ENCODE data around the gene ATP2B1. TPM values are rescaled to one million over a fixed set of nuclear protein-coding genes. Genes with fewer than 3 reads are reported as not detected.

The ATP2B1 gene
- total and polyA plus RNA-seq, 7 donors = 14.3 to 54.0 (median 30.1) TPM

DNA sequence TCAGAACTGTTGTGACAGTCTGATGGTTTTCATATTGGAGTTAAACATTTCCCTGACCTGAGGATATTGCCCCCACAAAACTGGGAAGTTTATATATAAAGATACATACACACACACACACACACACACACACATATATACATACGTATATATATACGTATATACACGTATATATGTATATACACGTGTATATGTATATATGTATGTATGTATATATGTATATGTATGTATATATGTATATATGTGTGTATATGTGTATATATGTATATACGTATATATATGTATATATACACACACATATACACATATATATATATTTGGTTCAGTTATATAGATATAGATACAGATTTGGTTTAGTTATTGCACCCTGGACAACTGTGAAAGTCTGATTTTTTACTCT, 65.7 kb downstream of the ATP2B1 start:
- peaks cover 0 to 9% of the 10 kb centered on the region in 2 donors for H3K36me3 ChIP-seq (ENCODE audit: insufficient read depth in 1 of 2, low read depth in 1 of 2)
- ATAC-seq = no peak
- TF ChIP-seq, protein P1, sequence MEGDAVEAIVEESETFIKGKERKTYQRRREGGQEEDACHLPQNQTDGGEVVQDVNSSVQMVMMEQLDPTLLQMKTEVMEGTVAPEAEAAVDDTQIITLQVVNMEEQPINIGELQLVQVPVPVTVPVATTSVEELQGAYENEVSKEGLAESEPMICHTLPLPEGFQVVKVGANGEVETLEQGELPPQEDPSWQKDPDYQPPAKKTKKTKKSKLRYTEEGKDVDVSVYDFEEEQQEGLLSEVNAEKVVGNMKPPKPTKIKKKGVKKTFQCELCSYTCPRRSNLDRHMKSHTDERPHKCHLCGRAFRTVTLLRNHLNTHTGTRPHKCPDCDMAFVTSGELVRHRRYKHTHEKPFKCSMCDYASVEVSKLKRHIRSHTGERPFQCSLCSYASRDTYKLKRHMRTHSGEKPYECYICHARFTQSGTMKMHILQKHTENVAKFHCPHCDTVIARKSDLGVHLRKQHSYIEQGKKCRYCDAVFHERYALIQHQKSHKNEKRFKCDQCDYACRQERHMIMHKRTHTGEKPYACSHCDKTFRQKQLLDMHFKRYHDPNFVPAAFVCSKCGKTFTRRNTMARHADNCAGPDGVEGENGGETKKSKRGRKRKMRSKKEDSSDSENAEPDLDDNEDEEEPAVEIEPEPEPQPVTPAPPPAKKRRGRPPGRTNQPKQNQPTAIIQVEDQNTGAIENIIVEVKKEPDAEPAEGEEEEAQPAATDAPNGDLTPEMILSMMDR (IDR thresholded peaks at IDR 0.05) = no peak

DNA sequence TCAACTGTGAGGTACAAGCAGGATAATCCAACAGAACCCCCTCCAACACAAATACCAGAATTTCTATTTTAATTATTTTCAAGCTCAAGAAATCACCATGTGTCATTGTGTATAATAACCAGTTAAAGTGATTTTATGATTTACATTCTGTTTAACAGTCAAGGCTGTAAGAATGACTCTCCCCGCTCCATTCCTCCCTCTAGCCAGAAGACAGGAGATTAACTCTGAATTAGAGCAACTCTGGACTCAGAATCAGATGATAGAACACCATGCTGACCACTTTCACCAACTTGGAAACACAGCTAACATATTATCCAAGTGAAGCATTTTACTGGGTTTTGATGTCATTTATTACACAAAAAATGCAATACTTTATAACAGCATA, 71.9 kb downstream of the ATP2B1 start:
- H3K4me1 ChIP-seq = no peaks in the 10 kb centered on the region
- TF ChIP-seq, protein P1 (IDR thresholded peaks at IDR 0.05) = no peak
- no peak overlapping the region for H3K27ac ChIP-seq
- intact Hi-C loops (cut with DNase I) = no loop called here
- peaks cover 0 to 38% of the 10 kb centered on the region in 2 donors for H3K36me3 ChIP-seq (ENCODE audit: insufficient read depth in 1 of 2, low read depth in 1 of 2)
- H3K9me3 ChIP-seq = no peaks in the 10 kb centered on the region
- DNase-seq (no peak), ATAC-seq (no peak)
- H3K4me3 ChIP-seq = no peak overlapping the region
- 94 to 100% (median 98%) methylated on average over 1 of the region's 1 CpG for WGBS, 3 donors
- H3K27me3 ChIP-seq (ENCODE audit: insufficient read depth in 3 of 3, low read length in 2 of 3) = no peaks in the 10 kb centered on the region

More for the DNA sequence above, 65.7 kb downstream of the ATP2B1 start:
- H3K4me3 ChIP-seq = no peak overlapping the region
- H3K4me1 ChIP-seq = no peaks in the 10 kb centered on the region
- H3K27ac ChIP-seq = no peak overlapping the region
- no peaks in the 10 kb centered on the region for H3K9me3 ChIP-seq
- intact Hi-C loops (cut with DNase I) = no loop called here
- DNase-seq = no peak
- WGBS, 3 donors = 79 to 90% (median 80%) methylated on average over 5 of the region's 5 CpGs
- no peaks in the 10 kb centered on the region for H3K27me3 ChIP-seq (ENCODE audit: insufficient read depth in 3 of 3, low read length in 2 of 3)

DNA sequence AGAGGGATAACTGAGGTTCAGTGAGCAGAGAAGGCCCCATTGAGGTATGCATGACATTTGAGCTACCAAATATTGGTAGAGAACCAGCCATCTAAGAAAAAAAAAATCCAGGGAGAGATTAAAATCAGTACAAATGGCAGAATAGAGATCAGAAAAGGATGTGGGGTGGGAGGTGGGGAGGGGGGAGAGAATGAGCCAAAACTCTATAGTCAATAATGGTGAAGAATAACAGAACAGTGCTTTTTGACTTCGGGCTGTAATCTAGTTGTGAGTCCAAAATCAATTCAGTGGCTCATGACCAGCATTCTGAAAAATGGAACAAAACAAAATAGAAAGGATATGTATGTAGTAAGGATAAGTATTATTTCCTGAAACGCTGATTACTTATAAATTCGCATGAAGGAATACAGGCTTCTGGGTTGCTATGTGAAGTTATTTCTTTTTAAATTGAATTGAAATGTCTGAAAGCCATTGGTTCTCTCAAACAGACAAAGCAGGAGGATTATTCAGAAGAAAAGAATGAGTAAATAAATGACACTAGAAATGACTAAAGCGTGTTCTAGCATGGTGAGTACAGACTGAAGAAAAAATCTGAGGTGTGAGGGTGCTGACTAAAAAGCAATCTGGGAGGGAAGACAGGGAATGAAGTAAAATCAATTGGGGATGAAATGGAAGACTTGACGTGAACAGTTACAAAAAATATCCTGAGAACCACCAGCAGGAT, 72.4 kb downstream of the ATP2B1 start:
- no peak overlapping the region for H3K27ac ChIP-seq
- peaks cover 0 to 37% of the 10 kb centered on the region in 2 donors for H3K36me3 ChIP-seq (ENCODE audit: insufficient read depth in 1 of 2, low read depth in 1 of 2)
- DNase-seq (no peak), ATAC-seq (no peak)
- H3K27me3 ChIP-seq (ENCODE audit: insufficient read depth in 3 of 3, low read length in 2 of 3) = no peaks in the 10 kb centered on the region
- no peaks in the 10 kb centered on the region for H3K9me3 ChIP-seq
- intact Hi-C loops (cut with DNase I) = no loop called here
- TF ChIP-seq, protein P1 (IDR thresholded peaks at IDR 0.05) = no peak
- no peaks in the 10 kb centered on the region for H3K4me1 ChIP-seq
- no peak overlapping the region for H3K4me3 ChIP-seq
- WGBS, 3 donors = 95 to 97% (median 96%) methylated on average over 5 of the region's 5 CpGs

DNA sequence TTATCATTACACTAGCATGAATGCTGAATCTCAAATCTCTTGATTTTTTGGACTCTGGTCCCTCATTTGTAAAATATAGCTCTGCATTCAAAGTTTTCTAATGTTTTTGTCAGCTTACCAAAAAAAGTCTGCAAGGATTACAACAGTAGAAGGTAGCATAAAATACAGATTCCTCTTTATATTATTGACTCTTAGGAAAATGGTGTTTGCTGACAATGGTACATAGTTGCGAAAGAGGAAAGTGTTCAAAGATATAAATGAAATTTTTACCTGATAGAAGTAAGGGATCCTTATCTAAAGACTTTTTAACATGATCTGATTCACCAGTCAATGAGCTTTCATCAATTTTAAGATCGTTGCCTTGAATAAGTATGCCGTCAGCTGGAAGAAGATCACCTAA, 74.1 kb downstream of the ATP2B1 start:
- intact Hi-C loops (cut with DNase I) = no loop called here
- peaks cover 0 to 47% of the 10 kb centered on the region in 2 donors for H3K36me3 ChIP-seq (ENCODE audit: insufficient read depth in 1 of 2, low read depth in 1 of 2)
- no peaks in the 10 kb centered on the region for H3K9me3 ChIP-seq
- no peaks in the 10 kb centered on the region for H3K4me1 ChIP-seq
- TF ChIP-seq, protein P1 (IDR thresholded peaks at IDR 0.05) = no peak
- H3K27ac ChIP-seq = no peak overlapping the region
- ATAC-seq = no peak
- WGBS, 3 donors = 96 to 97% (median 97%) methylated on average over 3 of the region's 3 CpGs
- no peaks in the 10 kb centered on the region for H3K27me3 ChIP-seq (ENCODE audit: insufficient read depth in 3 of 3, low read length in 2 of 3)
- DNase-seq = no peak
- H3K4me3 ChIP-seq = no peak overlapping the region

DNA sequence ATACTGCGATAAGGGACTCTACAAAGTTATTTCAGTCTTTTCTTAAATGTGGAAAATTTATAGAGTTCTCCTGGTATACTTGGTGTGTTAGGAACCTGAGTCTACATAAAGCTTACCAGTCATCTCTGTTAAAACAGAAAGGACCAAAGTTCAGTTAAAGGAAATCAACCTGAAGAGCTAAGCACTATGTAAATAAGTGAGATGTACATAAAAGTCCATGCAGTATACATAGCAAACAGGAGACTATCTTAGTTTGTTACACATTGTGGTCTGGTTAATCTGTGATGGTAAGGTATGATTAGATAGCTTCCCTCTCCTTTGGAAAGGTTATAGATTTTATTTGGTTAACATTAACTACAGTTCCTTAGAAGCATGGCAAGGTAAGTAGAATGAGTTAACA, 75.9 kb downstream of the ATP2B1 start:
- TF ChIP-seq, protein P1 (IDR thresholded peaks at IDR 0.05) = no peak
- intact Hi-C loops (cut with DNase I) = no loop called here
- 90 to 99% (median 96%) methylated on average over 1 of the region's 1 CpG for WGBS, 3 donors
- Histone ChIP-seq H3K4me3 (no peak overlapping the region), H3K27me3 (ENCODE audit: insufficient read depth in 3 of 3, low read length in 2 of 3) (no peaks in the 10 kb centered on the region), H3K36me3 (ENCODE audit: insufficient read depth in 1 of 2, low read depth in 1 of 2) (peaks cover 0 to 63% of the 10 kb centered on the region in 2 donors), H3K9me3 (no peaks in the 10 kb centered on the region), H3K4me1 (no peaks in the 10 kb centered on the region), H3K27ac (no peak overlapping the region)
- ATAC-seq = no peak
- no peak for DNase-seq

Data from psoas muscle (tissue), 8 donors.